NOMO-1 treated with DMSO at 0.1 percent for 48 hours (cell line): ENCODE results near the gene SLC12A6.

Source experiments
- DNase-seq: peaks from one replicate; lab custom pipeline; 2025; ENCODE audit not compliant: unreplicated experiment; lab: John Stamatoyannopoulos, UW

The SLC12A6 gene

DNA sequence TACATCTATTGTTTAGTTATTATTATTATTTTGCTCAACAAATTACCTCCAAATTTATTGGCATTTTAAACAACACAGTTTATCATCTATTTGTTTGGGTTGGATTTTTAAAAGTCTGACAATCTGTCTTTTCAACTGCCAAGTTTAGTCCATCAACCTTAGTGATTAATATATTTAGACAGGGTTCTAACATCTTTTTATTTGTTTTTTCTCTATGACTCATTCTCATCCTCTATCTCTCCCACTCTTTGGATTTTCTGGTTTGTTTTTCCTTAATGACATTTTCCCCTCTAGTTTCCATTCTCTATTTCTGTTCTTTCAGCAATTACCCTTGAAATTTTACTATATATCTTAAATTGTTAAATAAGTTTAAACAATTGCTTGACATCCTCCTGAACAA, 70.8 kb downstream of the SLC12A6 start:
- no peak for DNase-seq

DNA sequence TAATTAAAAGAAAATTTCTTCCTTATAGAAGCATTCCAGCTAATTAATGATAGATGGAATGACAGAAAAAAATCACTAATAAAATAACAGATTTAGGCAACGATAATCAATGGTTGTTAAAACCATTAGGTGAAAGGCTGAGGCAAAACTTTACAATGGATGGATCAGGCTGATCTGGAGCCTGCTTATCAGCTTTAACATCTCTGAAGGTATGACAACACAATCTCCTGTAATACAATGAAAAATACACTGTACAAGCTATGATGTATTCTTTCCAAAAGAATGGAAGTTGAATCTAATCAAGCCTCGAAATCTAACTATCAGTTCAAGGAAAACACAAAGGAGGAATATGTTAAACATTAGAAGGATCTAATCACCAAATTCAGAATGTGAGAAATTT, 73.5 kb downstream of the SLC12A6 start:
- no peak for DNase-seq

DNA sequence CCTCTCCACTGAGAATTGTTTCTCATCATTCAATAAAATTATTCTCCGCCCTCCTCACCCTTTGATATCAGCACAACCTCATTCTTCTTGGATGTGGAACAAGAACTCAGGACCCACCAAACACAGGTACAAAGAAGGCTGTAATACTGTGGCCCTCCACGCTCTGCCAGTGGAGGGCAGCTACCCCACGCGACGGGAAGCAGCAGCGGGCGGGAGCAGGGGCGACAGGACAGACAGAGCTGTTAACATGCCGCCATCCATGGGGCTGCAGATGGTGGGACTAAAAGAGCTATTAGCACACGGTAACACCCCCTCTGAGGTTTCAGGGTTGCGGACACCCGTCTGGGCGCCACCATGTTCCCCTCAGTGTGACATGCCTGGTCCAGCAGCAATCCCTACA, 75.2 kb downstream of the SLC12A6 start:
- DNase-seq = no peak

DNA sequence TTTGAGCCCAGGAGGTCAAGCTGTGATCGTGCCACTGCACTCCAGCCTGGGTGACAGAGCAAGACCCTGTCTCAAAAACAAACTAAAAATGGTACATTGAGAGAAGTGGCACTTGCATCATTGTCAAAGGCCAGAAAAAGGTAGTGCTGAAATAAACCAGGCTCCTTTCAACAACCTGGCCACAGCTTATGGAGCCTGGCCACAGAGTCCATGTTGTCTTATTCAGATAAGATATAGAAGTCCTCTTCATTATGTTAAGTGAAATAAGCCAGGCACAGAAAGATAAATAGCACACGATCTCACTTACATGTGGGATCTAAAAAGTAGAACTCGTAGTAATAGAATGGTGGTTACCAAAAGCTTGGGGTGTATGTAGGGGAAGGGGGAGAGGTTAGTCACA, 78.0 kb downstream of the SLC12A6 start:
- DNase-seq = no peak

DNA sequence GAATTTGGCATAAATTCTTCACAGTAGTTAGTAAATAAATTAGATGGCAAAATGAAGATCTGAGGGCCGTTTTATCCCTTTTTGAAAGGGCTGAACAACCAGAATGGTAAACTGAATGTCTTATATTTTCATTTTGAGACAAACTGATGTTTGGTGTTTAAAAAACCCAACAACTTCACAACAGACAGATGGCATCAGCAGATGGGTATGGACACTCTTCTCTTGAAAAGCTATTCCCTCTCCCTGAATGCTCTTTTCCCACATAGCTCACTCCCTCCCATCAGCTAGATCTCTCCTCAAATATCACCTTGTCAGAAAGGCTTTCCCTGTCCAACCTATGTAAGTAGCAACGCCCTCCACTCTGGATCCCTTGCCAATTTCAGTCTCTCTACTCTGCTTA, 79.4 kb downstream of the SLC12A6 start:
- DNase-seq = no peak

DNA sequence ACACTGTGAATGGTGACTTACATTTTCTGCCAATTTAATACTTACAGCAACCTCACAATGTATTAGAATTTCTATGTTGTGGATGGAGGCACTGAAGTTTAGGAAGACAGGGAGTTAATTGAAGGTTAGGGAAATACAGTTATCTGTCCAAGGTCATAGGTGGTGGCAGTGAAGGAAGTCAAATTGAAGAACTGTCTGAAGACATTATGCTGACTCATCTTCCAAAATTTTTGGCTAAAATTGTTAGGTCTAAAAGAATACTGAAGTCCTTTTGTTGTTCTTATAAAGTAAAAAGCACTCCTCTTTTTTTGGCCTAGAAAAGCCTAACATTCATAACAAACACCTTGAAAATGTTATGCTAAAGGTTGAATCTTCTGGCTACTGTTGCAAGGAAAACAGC, 85.0 kb downstream of the SLC12A6 start:
- DNase-seq = no peak

DNA sequence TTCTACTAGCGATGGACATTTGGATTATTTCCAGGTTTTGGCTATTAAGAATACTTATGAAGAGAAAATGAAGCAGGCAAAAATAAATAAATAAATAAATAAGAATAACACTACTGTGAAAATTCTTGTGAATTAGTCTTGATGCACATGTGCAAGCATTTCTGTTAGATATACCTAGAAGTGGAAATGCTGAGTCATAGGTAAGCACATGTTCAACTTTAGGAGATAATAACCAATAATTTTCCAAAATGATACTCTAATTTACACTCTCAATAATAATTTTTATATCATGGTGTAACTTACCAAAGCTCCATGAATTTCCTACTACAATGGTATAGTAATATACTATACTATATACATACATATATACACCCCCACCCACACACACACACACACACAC, 89.4 kb downstream of the SLC12A6 start:
- DNase-seq = no peak

DNA sequence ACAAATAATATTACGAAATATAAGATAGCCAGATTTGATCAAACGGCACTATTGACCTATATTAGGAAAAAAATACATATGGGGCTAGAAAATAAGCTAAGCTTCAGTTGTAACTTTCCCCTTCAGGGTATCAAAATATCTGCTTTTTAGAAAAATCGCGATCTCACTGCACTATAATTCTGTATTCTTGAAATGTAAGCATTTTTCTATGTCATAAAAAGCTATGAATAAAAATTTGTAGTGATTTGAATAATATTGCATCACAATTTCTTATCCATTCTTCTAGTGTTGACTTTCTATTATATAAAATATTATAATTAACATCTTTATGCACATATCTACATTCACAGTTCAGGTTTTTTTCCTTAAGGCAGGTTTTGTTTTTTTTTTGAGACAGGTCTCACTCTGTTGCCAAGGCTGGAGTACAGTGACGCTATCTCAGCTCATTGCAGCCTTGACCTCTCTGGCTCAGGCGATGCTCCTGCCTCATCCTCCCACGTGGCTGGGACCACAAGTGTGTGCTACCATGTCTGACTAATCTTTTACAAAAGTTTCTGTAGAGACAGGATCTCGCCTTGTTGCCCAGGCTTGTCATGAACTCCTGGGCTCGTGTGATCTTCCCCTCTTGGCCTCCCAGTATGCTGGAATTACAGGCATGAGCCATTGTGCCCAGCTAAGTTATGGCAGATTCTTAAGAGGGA, 91.2 kb downstream of the SLC12A6 start:
- DNase-seq = no peak

DNA sequence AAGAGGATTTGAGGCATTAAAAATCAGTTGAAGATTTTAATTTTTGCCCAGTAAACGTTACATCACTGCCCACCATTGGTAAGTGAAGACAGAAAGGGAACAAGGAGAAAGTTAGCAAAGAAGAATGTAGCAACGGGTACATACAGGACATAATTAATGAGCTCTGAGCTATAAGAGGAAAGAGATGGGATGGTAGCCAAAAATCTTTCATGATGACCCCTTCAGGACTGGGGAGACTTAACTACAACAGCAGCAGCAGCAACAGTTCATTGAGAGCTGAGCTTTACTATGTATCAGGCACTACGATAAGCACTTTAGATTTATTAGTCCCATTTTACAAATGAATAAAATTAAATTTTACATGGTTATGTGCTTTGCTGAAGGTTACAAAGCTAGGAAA, 94.4 kb downstream of the SLC12A6 start:
- DNase-seq = no peak

DNA sequence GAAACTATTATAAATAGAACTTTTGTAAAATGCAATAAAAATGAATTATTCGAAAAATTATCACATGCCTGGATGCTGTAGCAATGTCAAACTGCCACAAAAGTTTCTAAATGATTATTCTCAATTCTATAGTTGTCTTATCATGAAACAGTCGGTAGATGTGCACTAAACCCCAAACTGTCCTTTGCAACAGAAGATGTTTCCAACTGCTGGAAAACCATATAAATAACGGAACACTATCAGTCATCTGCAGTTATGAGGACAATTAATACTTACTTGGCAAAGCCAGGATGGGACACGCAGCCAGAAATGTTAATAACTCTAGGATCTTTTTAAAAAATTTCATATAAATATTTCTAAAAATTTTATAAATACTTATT, 95.3 kb downstream of the SLC12A6 start:
- no peak for DNase-seq

DNA sequence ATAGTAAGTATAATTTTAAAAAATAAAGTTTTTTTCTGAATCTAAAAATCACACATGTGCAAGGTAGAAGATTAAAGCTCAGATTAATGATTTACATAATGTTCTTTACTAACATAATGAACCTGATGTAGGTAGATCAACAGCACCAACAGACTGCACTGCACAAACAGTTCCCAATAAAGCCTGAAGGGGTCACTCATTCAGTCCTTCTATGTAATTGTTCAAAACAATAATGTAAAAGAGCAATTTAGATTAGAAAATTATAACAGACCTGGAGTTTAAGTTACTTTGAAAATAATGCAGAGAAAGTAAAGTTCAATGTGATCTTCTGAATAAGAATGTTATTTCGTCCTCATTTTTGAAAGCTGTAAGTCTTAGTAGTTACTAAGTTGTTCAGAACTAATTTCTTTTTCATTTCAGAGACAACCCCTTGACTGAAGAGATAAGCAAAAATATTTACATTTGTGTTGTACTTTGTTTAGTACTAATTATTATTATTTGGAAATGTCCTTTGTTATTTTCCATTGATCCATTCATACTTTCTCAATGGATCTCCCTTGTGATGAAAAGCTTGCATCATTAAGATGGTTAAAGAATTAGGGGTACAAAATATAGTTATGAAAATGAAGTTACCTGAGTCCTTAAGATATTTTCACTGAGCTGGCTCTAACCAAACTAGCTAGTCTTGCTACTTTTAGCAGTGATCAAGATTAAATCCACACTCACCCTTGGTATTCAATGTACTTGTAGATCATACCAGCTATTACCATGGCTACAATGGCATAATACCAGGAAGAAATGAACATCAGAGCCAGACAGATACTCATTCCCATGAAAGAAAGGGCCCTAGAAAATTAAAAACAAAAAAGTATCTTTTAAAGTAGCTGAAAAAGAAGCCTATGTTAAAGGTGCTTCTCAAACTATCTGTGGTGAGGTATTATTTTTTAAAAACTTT, 95.9 kb downstream of the SLC12A6 start:
- peak; percentile 29 for DNase-seq

DNA sequence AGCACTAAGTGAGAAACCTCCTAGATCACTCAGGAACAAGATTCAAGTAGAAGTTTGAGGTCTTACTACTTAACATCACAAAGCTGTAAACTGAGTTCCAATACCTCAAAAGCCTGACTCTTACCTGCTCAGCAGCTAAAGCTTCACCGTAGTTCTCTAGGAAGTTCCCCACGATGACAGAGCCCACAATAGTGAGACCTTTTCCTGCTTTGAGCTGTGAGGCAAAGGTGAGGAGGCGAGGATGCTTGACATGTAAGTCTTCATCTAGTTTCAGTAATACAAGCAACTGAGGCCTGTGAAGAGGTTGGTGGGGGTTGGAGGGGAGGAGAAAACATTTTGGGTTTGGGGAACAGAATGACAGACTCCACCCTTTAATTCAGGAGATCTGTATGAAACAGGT, 97.0 kb downstream of the SLC12A6 start:
- DNase-seq = no peak

DNA sequence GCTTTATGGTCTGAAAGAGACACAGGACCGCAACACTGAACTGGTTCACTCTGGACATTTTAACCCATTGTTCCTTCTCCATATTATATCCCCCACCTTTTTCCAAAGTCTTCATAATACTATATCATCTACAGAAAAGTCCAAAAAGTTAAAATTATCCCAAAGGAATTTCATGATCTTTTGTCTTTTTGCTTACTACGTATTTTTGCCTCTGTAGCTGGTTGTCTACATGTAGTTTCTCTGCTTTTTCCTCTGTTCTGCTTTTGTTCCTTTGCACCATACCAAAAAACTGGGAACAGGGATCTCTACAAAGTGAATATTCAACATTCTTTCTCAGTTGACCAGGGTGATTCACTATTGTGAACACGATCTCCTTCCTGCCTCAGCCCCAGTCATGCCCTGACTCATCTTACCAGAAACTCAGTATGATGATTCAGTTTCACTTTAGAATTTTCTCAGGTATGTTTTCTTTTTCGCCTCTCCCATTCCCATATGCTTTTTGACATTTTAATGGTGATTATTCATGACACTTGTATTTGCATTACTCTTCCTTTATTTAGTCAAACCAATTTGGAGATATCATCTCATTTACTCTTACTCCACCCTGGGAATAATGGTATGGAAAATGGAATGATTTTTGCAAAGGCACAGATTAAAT, 98.3 kb downstream of the SLC12A6 start:
- no peak for DNase-seq

DNA sequence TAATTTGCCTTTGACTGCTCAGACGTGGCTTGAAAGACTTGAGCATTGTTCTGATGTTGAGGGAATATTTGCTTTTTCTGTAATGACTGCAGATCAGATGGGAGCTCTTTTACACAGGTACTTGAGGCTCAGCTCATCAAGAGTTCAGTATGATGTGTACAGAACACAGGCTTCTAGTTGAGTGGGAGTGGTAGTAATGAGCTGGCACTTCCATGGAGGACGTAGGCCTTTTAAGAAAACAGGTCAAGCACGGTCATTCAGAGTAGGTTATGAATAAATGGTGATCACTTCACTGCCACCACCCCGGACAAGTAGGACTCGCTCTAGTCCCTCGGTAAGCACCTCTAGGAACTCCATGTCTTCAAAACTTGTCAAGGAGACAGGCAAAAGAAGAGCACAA, 104.0 kb downstream of the SLC12A6 start:
- no peak for DNase-seq

DNA sequence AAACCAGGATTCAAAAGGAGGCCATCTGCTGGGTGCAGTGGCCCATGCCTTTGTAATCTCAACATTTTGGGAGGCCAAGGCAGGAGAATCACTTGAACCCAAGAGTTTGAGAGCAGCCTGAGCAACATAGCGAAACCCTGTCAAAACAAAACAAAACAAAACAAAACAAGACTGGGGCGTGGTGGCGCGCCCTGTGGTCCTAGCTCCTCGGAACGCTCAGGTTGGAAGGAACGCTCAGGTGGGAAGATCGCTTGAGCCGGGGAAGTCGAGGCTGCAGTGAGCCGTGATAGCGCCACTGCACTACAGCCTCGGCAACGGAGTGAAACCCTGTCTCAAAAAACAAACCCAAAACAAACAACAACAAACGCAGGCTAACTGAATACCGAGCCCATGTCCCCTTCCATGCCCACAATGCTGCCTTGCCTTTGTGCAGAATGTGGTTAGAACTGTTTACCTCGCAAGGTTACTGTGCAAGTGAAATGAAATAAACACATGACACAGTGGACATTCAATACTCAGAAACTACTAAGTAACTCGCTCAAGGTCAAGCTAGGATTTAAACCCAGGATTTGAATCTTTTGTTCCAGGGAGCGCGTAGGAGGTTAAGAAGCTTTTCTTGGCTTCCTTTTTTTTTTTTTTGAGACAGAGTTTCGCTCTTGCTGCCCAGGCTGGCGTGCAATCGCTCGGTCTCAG, 113.5 kb downstream of the SLC12A6 start:
- DNase-seq = no peak

DNA sequence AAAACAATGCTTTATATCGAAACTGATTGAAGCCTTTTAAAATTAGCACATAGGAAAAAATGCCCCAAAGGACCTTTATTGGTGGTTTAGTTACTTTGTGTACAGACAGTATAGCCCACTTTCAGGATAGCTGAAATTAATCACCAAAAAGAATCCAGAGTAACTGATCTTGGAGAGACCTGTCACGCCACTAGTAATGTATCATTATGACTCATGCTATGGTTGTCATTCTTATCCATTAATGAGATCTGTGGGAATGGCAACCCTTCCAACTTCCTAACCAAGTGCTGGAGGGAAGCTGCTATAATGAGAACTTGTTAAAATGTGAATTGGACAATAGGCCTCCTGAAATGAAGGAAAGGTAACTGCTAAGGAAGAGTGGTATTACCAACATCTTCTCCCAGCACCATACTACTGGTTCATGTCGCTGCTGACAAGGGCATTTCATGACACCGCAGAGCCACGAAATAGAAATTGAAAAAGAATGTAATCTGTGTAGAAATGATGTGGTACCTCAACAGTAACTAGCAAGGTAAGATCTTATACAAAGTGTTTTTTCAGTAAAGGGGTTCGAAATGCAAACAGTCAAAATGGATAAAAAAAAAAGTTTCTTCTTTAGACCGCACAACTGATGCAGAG, 119.9 kb downstream of the SLC12A6 start:
- DNase-seq = no peak

DNA sequence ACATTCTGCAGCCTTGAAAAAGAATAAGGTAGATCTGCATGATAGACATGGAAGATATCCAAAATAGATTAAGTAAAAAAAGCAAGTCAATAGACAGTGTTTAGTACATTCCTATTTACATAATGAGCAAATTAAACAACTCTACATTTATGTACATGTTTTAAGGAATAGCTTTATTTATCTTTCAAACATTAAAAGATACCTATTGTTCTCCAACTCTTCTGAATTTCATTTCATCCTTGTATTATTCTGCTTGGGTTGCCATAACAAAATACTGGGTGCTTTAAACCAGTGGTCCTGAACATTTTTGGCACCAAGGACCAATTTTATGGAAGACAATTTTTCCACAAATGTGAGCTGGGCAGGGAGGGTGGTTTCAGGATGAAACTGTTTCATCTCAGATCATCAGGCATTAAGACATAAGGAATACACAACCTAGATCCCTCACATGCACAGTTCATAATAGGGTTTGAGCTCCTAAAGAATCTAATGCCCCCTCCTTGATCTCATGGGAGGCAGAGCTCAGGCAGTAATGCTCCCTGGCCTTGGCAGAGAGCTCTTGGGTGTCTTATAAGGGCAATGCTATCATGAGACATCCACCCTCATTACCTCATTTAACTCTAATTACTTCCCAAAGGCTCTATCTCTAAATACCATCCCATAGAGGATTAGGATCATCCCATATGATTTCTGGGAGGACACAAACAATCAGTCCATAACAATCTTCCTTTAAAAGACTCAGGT, 120.9 kb downstream of the SLC12A6 start:
- DNase-seq = no peak

DNA sequence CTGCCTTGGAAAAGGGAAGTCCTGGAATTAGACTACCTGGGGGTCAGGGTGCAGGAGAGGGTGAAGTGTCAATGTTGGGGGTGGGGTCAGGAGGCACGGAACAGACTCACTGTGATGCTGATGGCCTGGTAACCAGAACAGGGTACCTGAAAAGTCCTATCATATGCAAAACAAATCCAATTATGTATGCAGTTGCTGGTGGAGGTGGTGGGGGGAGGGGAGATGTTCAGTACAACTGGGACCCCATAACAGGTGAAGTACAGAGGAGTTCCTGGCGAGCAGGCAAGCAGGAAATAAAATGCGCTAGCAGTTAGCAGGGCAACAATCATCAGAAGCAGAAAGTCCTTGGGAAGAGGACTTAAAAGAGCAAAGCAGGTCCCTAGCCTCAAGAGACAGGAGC, 123.4 kb downstream of the SLC12A6 start:
- DNase-seq = no peak

DNA sequence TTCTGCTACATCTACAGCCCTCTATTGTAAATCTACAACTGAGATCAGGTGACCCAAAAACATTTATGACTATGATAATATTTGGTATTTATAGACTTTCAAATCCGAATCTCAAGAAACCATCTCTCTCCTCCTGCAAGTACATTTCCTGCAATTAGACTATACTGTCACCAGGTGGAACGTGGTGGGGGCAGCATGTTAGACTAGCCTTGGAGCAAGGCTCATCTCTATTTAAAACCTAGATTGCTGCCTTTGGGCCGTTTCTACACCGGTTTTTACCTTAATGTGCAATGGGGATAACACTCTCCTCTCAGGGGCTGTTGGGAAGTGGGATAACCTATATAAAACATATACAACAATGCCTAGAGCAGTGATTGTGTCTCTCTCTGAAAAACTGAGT, 123.9 kb downstream of the SLC12A6 start:
- no peak for DNase-seq
